Caki2 (cell line): ENCODE measurements around the gene FPGS. TPM values are rescaled to one million over a fixed set of nuclear protein-coding genes. Genes with fewer than 3 reads are reported as not detected.
A peak's percentile ranks its signal among the peaks of the same experiment; 100 is the strongest.

Source experiments
- DNase-seq: peaks from one replicate; pipeline ENCODE4 v3.0.0-alpha.2; 2015; ENCODE audit warnings: low read depth
- in situ Hi-C: cut with HindIII; loops from 2 replicates; pipeline ENCODE4 v1.10.0; 2016; ENCODE audit warnings: low sequenced_read_pairs, low pct_unique_long_range_greater_than_20kb, mixed read lengths
- total RNA-seq: library from RNA; depleted of rRNA; stranded (reverse); fragments of >200 nt; shearing (Covaris generic); gene quantifications from 2 replicates; pipeline ENCODE4 v1.2.3, GENCODE V29; 2014; ENCODE audit warnings: low replicate concordance

The FPGS gene
- total RNA-seq, 1 experiment from 2014 or later: 76.5 TPM

DNA sequence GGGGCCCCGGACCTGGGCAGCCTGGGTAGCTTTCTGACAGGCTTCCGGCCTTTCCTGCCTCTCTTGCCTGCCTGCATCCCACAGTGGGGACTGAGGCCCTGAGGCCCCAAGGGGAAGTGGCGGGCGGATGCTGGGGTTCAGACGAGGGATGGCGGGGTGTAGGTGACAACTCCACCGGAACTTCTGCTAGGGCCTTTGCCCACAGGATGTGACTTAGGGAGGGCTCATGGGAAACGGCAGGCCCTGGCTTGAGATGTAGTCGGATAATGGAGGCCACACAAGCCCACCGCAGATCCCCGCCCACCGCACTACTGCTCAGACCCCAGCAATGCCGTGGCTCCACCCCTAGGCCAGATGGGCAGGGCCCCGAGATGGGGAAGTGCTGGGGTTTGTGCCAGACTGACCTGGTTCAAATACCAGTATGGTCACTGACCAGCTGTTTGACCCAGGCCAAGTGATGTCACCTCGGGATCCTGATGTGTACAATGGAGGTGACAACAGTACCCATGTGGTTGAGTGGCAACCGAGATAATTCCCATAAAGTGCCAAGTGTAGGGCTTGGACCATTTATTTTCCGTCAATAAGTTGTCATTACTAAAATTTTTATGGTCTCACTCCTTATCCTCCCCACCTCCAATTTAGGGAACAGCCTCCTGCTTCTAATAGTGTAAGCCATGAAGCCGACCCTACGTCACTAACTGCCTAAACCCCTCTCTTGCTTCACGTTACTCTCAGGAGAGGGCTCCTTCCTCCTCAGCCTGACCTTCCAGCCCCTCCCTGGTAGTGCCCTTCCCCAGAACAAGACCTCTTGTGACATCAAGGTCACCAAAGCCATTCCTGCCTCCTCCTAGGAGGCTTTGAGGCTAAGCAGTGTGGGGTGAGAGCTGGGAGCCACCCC is 19.3 kb upstream of the FPGS start:
- in situ Hi-C loops: no loop called here
- no peak for DNase-seq

DNA sequence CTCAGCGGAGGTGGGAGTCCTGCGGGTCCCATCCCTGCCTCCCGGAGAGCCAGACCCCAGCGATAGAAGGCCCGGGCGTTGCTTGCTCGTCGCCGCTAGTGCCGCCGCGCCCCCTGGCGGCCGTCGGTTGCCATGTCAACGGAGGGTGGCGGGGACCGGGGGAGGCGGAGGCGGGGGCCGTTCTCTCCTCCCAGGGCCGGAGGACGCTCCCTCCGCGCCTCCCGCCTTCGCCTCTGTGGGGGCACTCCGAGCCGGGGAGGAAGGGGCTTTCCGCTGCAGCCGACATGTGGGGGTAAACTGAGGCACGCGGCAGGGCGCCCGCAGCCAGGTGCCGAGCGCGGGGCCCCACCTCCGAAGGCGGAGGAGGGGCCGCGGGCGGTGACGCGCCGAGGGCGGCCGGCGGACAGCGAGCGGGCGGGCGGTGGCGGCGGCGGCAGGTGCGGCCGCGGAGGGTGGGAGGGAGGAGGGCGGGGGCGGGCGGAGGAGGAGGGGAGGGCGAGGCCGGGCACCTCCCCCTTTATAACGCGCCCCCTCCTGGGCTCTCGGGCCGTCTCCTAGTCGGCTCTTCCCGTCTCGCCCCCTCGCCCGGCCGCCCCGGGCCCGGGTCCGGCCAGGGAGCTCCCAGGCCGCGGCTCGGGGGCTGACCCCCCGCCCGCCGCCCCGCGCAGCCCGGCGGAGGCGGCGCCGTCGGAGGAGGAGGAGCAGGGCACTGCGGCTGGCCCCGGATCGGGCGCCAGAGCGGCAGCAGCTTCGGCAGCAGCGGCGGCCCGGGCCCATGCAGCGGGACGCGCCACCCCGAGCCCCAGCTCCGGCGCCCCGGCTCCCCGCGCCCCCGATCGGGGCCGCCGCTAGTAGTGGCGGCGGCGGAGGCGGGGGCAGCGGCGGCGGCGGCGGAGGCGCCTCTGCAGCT is 17.4 kb upstream of the FPGS start:
- peak; percentile 81 for DNase-seq
- in situ Hi-C loops: no loop called here

DNA sequence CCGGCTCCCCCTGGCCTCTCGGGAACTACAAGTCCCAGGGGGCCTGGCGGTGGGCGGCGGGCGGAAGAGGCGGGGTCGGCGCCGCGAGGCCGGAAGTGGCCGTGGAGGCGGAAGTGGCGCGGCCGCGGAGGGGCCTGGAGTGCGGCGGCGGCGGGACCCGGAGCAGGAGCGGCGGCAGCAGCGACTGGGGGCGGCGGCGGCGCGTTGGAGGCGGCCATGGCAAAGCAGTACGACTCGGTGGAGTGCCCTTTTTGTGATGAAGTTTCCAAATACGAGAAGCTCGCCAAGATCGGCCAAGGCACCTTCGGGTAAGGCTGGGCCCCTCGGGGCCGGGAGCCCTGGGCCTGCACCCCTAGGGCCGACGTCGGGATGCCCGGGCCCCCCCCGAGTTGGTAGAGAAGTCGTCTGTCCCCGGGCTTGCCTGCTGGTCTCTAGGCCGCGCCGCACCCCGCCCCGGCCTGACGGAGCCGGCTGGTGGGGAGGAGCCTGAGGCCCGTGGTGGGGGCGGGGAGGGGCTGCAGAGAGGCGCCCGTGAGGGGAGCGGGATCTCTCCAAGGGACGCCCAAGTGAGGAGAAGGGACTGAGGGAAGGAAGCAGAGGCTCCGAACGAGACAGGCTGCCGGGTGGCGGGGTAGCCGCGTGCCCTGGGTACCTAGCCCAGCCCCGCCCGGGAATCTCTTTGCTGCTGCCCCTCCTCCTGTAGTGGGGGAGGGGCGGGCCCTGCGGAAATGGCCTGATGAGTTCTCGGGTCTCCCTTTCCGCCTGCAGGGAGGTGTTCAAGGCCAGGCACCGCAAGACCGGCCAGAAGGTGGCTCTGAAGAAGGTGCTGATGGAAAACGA is 16.5 kb upstream of the FPGS start, which contains the start of gene CDK9:
Gene CDK9, plus strand, starts transcription at position 102 of the 840 bp plus-strand sequence. Its CDS starts 115 bp downstream, at position 217.
- peak; percentile 88 for DNase-seq
- in situ Hi-C loops: no loop called here

DNA sequence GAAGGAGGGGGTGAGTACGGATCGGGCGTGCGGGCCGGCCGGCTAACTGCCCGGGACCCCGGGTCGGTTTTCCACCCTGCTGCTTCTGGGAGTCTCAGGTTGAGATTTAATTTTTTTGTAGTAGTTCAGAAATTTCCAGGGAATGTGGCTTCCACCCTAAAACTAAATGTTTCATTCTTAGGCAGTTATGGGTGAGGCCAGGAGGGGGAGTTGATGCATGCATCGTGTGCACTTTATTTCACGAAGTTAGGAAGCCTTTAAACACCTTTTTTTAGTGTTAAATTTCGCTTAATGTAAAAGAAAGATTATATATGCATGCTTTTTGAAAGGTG is 15.9 kb upstream of the FPGS start:
- in situ Hi-C loops: no loop called here
- no peak for DNase-seq

DNA sequence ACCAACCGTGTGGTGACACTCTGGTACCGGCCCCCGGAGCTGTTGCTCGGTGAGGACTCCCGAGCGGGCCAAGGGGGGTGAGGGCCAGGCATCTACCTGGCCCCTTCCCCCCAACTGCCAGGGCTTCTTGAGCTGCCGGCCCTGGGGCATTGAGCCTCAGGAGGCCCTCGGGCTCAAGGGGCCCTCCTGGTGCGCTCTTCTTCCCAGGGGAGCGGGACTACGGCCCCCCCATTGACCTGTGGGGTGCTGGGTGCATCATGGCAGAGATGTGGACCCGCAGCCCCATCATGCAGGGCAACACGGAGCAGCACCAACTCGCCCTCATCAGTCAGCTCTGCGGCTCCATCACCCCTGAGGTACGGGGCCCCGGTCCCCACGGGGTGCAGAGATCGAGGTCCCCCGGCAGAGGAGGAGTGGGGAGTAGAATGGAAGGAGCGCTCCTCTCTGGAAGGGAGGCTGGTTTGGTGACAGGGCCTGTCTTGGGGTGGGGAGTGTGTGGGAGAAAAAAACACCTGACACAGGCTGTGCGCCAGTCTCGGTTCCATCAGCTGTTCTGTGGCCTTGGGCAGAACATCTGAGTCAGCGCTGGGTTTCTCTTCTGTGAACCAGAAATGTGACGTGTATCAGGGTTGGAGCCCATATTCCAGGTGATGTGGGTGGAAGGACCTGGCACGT is 14.2 kb upstream of the FPGS start:
- DNase-seq: no peak
- in situ Hi-C loops: no loop called here

DNA sequence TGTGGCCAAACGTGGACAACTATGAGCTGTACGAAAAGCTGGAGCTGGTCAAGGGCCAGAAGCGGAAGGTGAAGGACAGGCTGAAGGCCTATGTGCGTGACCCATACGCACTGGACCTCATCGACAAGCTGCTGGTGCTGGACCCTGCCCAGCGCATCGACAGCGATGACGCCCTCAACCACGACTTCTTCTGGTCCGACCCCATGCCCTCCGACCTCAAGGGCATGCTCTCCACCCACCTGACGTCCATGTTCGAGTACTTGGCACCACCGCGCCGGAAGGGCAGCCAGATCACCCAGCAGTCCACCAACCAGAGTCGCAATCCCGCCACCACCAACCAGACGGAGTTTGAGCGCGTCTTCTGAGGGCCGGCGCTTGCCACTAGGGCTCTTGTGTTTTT is 13.5 kb upstream of the FPGS start:
- in situ Hi-C loops: no loop called here

DNA sequence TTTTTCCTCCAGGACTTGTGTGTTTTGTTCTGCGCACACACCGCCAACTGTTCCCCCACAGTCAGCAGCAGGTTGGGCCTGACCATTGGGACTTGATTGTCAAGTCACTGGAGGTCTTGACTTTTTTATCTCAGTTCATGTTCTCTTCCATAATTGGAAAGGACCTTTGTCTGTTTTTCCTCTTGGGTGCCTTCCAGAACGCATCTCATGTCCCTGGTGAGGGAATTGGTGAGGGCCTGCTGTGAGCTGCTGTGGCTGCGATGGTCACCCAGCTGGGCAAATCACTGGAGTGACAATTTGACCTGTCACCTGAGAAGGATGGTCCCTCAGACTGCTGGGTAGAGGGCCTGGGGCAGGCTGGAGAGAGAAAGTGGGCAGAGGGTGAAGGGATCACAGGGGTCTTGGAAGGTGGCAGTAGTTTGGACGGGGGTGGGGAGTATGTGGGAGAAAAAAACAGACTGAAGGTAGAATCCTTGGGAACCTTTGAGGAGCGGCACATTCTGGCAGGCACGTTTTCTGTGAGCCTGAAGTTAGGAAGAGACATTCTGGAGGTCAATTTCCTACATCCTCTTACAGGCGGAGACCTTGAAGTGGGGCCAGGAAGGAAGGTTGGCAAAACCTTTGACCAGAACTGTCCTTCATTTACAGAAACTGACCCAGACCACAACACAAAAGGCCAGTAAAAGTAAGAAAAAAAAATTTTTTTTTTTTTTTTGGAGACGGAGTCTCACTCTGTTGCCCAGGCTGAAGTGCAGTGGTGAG is 12.4 kb upstream of the FPGS start:
- in situ Hi-C loops: no loop called here
- DNase-seq: no peak

More for the DNA sequence above, 13.5 kb upstream of the FPGS start:
- DNase-seq: no peak

DNA sequence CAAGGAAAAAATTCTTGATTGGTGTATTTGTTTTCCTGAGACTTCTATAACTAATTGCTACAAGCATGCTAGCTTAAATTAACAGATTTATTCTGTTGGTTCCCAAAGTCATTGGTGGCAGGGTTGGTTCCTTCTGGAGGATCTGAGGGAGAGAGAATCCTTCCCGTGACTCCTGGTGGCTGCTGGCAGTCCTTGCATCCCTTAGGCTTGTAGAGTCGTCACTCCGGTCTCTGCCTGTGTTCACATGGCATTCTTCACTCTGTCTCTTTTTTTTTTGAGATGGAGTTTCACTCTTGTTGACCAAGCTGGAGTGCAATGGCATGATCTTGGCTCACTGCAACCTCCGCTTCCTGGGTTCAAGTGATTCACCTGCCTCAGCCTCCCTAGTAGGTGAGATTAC is 11.6 kb upstream of the FPGS start:
- in situ Hi-C loops: no loop called here
- no peak for DNase-seq

DNA sequence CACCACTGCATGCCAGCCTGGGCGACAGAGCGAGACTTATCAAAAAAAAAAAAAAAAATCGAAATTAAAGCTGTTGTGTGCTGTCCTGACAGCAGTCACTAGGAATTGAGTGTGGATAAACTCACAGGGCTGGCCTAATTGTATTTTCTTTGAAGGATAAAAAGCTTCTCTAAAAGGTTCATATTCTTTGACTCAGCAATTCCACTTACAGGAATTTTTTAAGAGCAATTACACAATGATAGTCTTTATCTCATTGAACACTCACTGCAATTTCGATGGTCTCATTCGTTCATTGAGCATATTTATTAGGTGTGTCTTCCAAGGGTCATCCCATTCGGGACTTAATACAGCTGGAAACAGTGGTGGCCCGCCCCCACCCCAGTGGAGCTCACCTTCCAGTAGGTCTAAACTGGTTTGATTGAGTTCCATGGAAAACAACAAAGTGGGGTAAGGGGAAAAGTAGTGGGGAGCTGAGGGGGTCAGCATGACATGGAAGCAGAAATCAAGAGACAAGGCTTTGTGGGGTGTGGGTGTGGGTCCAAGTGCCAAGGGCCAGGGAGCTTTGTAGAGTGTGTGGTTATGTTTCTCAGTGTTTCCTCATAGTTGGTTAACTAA is 10.2 kb upstream of the FPGS start:
- in situ Hi-C loops: no loop called here

DNA sequence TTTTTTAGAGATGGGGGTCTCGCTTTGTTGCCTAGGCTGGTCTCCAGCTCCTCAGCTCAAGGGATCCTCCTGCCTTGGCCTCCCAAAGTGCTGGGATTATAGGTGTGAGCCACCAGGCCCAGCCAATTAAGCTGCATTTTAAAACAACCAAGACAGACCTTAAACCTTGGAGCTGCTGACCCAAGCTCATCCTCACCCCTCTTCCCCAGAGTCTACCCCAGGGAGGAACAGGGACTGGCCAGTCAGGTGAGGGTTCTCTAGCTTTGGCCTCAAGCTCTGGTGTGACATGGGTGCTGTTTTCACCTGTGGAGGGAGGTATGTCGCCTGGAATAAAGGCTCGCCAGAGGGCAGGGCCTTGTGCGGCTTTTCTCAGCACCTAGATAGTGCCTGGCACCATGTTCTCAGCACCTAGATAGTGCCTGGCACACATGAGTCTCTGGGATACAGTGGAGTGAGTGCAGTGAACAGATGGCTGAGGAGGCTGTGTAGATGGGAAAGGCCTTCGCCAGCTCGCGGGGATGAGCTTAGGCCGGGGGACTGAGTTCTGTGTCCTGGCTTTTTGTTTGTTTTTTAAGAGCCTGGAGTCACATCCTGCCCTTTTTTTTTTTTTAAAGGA is 9.5 kb upstream of the FPGS start:
- in situ Hi-C loops: no loop called here
- peak; percentile 33 for DNase-seq

More for the DNA sequence above, 10.2 kb upstream of the FPGS start:
- no peak for DNase-seq

DNA sequence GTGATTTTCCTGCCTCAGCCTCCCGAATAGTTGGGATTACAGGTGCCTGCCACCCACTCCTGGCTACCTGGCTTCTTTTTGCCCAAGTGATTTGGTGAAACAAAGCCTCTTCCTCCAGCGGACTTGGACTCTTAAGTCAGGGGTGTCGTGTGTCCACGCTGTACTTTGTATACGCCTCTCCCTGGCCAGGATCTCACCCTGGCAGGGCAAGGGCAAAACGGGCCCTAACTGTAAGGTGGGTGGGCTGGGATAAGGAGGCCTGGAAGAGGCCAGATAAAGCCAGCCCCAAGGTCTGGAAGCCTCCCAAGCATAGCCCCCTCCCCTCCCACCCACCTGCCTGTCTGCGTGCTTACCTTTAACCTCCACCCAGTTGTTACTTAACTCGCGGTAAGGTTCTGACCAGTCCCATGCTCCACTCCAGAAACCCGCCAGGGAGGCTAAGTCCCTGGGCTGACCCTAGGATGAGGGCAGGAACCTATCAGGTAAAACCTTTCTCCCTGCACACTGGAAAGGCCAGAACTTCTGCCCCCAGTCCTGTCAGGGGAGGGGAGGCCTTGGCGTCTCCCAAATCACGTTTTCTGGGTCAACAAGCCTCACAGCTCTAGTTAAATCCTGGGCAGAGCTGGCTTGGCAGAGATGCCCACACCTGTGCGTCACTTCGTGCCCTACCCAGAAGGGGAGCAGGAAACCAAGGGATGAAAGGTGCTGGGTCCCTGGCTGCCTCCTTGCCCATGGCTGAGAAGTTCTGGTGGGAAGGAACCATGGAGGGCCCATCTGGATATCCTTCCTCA is 8.5 kb upstream of the FPGS start:
- in situ Hi-C loops: no loop called here
- DNase-seq: no peak

DNA sequence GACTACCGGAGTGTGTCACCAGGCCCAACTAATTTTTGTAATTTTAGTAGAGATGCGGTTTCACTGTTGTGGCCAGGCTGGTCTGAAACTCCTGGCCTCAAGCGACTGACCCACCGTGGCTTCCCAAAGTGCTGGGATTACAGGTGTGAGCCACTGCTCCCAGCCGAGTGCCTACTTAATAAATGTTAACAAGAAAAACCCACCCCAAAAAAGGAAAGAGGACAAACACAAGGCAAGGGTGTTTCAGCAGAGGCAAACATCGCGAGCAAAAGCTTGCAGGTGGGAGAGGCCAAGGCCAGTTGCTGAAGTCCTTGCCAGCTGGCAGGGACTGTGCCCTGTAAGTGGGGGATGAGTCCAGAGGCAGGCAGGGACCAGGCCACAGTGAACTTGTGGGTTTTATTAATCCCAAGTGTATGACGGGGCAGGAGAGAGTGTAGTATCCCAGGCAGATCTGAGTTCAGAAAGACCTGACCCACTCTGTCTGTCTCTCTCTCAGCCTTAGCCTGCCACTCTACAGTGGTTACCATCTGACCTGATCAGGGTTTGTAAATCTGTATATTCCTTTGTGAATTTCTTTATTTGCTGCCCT is 6.4 kb upstream of the FPGS start:
- in situ Hi-C loops: no loop called here
- no peak for DNase-seq

DNA sequence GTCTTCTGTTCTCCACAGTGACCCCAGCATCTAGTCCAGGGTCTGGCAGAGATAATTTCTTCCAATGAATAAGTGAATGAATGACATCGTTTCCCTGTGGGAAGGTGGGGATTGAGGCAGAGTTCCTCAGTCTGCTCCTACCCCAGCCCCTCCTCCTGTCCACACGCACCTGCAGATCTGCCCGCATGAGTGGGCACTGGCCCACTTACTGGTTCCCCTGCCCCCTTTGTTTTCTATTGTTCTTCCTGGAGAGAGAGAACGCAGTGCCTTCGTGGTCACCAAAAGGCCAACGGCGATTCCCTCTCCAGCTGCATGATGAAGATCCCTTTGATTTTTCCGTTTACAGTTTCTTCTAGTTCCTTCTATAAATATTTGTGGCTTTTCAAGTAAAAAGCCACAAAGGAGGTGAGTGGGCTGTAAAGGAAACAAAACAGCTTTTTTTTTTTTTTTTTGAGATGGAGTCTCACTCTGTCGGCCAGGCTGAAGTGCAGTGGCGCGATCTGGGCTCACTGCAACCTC is 5.8 kb upstream of the FPGS start:
- in situ Hi-C loops: no loop called here
- no peak for DNase-seq

DNA sequence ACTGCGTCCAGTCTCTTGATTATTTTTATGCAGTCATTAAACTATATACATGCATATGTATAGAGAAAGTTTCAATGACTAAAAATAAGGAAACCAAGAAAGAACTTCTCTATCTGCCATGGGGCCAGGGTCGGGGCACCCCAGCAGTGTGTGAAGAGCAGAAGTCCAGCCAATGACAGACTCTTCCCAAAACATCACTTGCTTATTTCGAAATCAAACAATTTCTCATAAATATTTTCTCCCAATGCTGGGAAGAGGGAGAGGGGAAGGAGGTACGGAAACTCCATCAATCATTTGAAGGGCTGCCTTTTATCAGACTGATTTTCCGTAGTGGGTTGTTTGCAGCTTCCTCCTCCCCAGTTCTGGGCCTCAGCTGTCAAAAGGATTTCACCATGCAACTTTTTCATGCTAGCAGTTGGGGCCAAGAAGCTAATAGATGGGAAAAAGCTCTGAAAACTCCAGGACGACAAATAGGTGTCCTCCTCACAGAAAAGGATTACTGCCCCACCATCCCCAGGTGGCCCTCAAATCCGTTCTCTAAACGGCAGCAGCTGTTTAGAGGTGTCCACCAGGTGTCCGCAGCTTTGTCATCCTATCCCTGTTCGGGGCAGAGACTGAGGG is 617 bp upstream of the FPGS start:
- in situ Hi-C loops: no loop called here
- peak; percentile 68 for DNase-seq
